ENCODE data around the gene LUZP1. TPM values are rescaled to one million over a fixed set of nuclear protein-coding genes. Genes with fewer than 3 reads are reported as not detected.

The LUZP1 gene
- total RNA-seq, 1 donor from 2014 or later = 33.0 TPM

DNA sequence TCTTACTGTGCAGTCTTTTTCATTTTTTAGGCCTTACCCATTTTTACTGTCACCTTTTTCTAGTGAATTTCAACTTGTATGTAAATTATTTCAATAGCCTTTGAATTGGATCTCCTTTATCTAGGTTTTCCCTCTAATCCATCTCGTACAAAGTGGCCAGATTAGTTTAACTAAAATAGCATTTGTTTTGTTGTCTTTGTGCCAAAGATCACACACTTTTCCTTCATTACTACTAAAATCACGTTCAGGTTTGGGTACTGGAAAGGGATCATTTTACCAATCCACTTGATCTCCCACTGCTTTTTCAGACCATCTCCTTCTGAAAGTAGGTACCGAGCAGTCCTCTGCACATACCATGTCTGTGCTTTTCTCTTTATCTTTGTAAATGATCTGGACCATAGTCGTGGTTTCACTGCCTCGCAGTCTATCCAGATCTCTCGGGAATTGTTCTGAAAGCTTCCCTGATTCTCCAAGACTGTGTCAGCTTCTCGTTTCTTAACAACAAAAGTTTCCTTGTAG, 129.3 kb downstream of the LUZP1 start:
- Mint-ChIP-seq H3K9me3 (no peaks in the 10 kb centered on the region), H3K27me3 (no peaks in the 10 kb centered on the region), H3K4me1 (ENCODE audit: unreplicated experiment) (peaks cover 34% of the 10 kb centered on the region), H3K36me3 (peaks cover 13% of the 10 kb centered on the region), H3K4me3 (no peak overlapping the region), H3K27ac (no peak overlapping the region)
- DNase-seq (ENCODE audit: extremely low spot score, unreplicated experiment) = no peak
- TF ChIP-seq, protein P1, sequence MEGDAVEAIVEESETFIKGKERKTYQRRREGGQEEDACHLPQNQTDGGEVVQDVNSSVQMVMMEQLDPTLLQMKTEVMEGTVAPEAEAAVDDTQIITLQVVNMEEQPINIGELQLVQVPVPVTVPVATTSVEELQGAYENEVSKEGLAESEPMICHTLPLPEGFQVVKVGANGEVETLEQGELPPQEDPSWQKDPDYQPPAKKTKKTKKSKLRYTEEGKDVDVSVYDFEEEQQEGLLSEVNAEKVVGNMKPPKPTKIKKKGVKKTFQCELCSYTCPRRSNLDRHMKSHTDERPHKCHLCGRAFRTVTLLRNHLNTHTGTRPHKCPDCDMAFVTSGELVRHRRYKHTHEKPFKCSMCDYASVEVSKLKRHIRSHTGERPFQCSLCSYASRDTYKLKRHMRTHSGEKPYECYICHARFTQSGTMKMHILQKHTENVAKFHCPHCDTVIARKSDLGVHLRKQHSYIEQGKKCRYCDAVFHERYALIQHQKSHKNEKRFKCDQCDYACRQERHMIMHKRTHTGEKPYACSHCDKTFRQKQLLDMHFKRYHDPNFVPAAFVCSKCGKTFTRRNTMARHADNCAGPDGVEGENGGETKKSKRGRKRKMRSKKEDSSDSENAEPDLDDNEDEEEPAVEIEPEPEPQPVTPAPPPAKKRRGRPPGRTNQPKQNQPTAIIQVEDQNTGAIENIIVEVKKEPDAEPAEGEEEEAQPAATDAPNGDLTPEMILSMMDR (conservative IDR thresholded peaks at IDR 0.05) = no peak

DNA sequence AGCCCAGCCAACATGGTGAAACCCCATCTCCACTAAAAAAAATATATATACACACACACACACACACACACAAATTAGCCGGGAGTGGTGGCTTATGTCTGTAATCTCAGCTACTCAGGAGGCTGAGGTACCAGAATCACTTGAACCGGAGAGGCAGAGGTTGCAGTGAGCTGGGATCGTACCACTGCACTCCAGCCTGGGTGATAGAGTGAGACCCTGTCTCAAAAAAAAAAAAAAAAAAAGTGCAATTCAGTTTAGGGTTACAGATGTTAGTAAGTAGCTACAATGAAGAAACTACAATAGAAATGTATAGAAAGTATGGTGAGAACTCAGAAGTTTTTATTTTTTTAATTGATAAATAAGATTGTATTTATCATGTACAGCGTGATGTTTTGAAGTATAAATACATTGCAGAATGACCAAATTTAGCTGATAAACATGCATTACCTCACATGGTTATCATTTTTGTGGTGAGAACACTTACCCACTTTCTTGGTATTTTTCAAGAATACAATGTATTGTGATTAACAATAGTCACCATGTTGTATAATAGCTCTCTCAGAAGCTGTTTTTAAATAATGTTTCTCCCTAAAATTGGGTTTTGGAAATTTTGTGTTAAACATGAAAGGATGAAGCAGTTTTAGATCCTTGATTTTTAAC, 131.4 kb downstream of the LUZP1 start:
- Mint-ChIP-seq H3K27ac (no peak overlapping the region), H3K9me3 (no peaks in the 10 kb centered on the region), H3K36me3 (peaks cover 14% of the 10 kb centered on the region), H3K27me3 (no peaks in the 10 kb centered on the region), H3K4me3 (no peak overlapping the region), H3K4me1 (ENCODE audit: unreplicated experiment) (peaks cover 25% of the 10 kb centered on the region)
- no peak for DNase-seq (ENCODE audit: extremely low spot score, unreplicated experiment)
- TF ChIP-seq, protein P1 (conservative IDR thresholded peaks at IDR 0.05) = no peak

DNA sequence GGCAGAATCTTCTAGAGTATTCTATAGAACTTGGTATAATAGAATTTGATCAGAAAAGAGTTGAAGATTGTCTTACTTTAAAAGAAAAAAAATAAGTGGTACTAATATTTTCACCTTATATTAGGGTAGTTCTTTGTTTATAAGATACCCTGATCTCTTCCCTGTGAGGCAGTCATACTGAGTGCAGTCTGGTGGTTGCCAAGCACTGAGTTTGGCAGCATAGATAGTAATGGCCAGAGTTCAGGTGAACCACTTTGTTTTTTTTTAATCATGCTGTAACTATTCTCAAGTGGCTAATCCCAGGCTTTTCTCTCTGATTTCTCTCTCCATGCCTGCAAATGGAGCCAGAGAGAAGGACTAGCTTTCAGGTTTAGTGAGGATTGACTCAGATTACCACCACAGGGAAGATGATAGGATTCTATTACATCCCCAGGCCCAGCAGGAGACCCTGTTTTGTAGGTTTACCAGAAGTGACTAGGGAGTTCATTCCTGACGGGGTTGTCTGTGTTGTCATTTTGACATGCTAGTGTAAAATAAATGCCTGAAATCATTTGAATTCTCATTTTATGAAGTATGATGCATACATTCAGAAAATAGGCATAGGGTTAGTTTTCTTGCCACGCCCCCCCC, 132.7 kb downstream of the LUZP1 start:
- no peak overlapping the region for H3K4me3 Mint-ChIP-seq
- peaks cover 23% of the 10 kb centered on the region for H3K36me3 Mint-ChIP-seq
- H3K4me1 Mint-ChIP-seq (ENCODE audit: unreplicated experiment) = peaks cover 29% of the 10 kb centered on the region
- H3K27me3 Mint-ChIP-seq = no peaks in the 10 kb centered on the region
- H3K27ac Mint-ChIP-seq = no peak overlapping the region
- H3K9me3 Mint-ChIP-seq = no peaks in the 10 kb centered on the region
- DNase-seq (ENCODE audit: extremely low spot score, unreplicated experiment) = no peak
- TF ChIP-seq, protein P1 (conservative IDR thresholded peaks at IDR 0.05) = no peak

Small RNA genes within 50 kb of the gene (microRNA-seq; reads per million reads assigned to microRNA genes)
- gene MIR3115 (9.6 reads per million, percentile 31 among the genes with 10 or more reads in this experiment), gene MIR4419A (not detected)

Other genes with a start within 250 kb of the LUZP1 start
- gene LACTBL1, start 196.0 kb downstream of the LUZP1 start, total RNA-seq (ENCODE audit: low replicate concordance) = not detected in 2 replicates
- 1.2 TPM in 1 of 2 replicates, not detected in the other for gene TEX46, start 153.0 kb downstream of the LUZP1 start, total RNA-seq (ENCODE audit: low replicate concordance)
- gene KDM1A, start 149.4 kb downstream of the LUZP1 start, total RNA-seq (ENCODE audit: low replicate concordance) = 98.8 and 155 TPM in 2 replicates
- 0.92 and 10.5 TPM in 2 replicates for gene HTR1D, start 48.6 kb upstream of the LUZP1 start, total RNA-seq (ENCODE audit: low replicate concordance)
- gene HNRNPR, start 175.4 kb upstream of the LUZP1 start, total RNA-seq (ENCODE audit: low replicate concordance) = 142 and 210 TPM in 2 replicates
- 15.5 and 24.8 TPM in 2 replicates for gene ZNF436, start 201.0 kb upstream of the LUZP1 start, total RNA-seq (ENCODE audit: low replicate concordance)

All from type B pancreatic cell (in vitro differentiated cells).